SU-DHL-6 (cell line): ENCODE measurements around the gene TCF7L1.

ENCODE experiments used
- EZH2phosphoT487 ChIP-seq: fragments of 200-600 bp; sonication (generic), shearing (Covaris generic); conservative IDR thresholded peaks from 2 replicates; pipeline ENCODE4 v1.6.1; 2018; ENCODE audit warnings: mild to moderate bottlenecking, antibody characterized with exemption, low read length, moderate library complexity, mixed read lengths
- TF ChIP-seq, protein P1 (sequence below): fragments of 200-600 bp; sonication (generic); IDR thresholded peaks from one replicate; pipeline ENCODE4 v1.5.1; 2017; ENCODE audit warnings: antibody characterized with exemption, mild to moderate bottlenecking, low read length, moderate library complexity; ENCODE audit not compliant: insufficient read depth, poor library complexity, severe bottlenecking

DNA sequence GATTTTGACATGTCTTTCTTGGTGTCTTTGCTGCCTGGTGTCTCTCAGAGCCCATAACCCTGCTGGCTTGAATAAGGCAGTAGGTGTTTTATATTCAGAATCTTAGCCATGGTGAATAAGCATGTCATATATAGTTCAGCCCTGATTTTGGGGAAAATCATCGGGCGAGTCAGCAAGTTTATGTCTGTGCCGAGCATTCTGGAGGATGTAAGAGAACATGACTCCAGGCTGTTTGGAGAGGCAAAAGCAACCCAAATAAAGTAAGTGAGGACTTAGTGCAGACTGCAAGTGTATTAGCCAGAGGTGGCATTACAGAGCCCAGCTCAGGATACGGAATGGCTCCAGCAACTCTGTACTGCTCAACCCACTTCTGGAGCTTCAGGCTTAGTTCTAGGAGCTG lies 50.3 kb downstream of the TCF7L1 start:
- TF ChIP-seq, protein P1, sequence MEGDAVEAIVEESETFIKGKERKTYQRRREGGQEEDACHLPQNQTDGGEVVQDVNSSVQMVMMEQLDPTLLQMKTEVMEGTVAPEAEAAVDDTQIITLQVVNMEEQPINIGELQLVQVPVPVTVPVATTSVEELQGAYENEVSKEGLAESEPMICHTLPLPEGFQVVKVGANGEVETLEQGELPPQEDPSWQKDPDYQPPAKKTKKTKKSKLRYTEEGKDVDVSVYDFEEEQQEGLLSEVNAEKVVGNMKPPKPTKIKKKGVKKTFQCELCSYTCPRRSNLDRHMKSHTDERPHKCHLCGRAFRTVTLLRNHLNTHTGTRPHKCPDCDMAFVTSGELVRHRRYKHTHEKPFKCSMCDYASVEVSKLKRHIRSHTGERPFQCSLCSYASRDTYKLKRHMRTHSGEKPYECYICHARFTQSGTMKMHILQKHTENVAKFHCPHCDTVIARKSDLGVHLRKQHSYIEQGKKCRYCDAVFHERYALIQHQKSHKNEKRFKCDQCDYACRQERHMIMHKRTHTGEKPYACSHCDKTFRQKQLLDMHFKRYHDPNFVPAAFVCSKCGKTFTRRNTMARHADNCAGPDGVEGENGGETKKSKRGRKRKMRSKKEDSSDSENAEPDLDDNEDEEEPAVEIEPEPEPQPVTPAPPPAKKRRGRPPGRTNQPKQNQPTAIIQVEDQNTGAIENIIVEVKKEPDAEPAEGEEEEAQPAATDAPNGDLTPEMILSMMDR: no peak
- TF ChIP-seq EZH2phosphoT487: no peak
